Ovary (tissue), 3 donors: ENCODE data around the gene ATP5PF.

ENCODE experiments used
- EP300 ChIP-seq: sonication (generic); formaldehyde crosslinking; IDR thresholded peaks from one replicate; pipeline ENCODE4 v1.6.1; 2017; ENCODE audit warnings: antibody characterized with exemption
- TF ChIP-seq, protein P1 (sequence below), 3 donors: fragments of 450-650 bp in 2 of 3; fragments of 200-600 bp in 1 of 3; IDR thresholded peaks; one replicate each; pipeline versions ENCODE4 v1.5.1 to v1.8.0; 2016 to 2022; ENCODE audit warnings: antibody characterized with exemption in 3 of 3, mild to moderate bottlenecking in 1 of 3
- donor health status: DM: no; HTN: no; CAD: no.

DNA sequence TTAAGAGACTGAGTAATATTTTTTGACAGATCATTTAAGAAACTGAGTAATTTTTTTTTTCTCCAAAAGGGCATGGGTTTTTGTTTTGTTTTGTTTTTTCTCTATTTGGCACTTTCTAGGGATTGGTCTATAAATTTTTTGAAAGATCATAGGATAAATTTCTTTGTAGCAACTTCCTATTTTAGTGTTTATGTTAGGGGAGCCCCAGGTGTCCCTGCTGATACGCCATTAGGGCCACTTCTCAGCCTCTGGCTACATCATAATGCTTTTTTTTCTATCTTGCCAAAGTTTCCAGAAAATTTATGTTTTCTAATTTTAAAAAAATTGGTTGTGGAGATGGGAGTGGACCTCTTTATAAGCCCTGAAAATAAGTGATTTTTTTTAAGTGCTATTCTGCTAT is 2.7 kb upstream of the ATP5PF start:
- TF ChIP-seq EP300 = no peak
- TF ChIP-seq, protein P1, sequence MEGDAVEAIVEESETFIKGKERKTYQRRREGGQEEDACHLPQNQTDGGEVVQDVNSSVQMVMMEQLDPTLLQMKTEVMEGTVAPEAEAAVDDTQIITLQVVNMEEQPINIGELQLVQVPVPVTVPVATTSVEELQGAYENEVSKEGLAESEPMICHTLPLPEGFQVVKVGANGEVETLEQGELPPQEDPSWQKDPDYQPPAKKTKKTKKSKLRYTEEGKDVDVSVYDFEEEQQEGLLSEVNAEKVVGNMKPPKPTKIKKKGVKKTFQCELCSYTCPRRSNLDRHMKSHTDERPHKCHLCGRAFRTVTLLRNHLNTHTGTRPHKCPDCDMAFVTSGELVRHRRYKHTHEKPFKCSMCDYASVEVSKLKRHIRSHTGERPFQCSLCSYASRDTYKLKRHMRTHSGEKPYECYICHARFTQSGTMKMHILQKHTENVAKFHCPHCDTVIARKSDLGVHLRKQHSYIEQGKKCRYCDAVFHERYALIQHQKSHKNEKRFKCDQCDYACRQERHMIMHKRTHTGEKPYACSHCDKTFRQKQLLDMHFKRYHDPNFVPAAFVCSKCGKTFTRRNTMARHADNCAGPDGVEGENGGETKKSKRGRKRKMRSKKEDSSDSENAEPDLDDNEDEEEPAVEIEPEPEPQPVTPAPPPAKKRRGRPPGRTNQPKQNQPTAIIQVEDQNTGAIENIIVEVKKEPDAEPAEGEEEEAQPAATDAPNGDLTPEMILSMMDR (IDR thresholded peaks at IDR 0.05) = no peak
